ENCODE results near the gene CSDE1.

Gene CSDE1

GRCh38 chr1:114735479-114735878 is 22.3 kb downstream of the CSDE1 start:
- H3K27ac ChIP-seq, result no peak overlapping the region
- ChIA-PET CTCF (interaction anchor here (0.7 kb wide), 1 partner anchor 366 kb away, joined by 5 read pairs; no protein-coding TSS in a partner anchor), POLR2A (ENCODE audit: low non-redundant PET) (interaction anchor here (0.6 kb wide), 1 partner anchor 598 kb away, joined by 3 read pairs; no protein-coding TSS in a partner anchor)
- DNase-seq (ENCODE audit: low spot score), result no peak
- TF ChIP-seq CTCF (conservative IDR thresholded peaks at IDR 0.05; ENCODE audit: low read depth), result no peak

GRCh38 chr1:114729782-114730181 is 28.0 kb downstream of the CSDE1 start:
- no peak for TF ChIP-seq CTCF (conservative IDR thresholded peaks at IDR 0.05; ENCODE audit: low read depth)
- H3K27ac ChIP-seq, result no peak overlapping the region
- CTCF ChIA-PET, result no interaction called here
- POLR2A ChIA-PET (ENCODE audit: low non-redundant PET), result no interaction called here
- DNase-seq (ENCODE audit: low spot score), result no peak

GRCh38 chr1:114728553-114728952 is 29.2 kb downstream of the CSDE1 start:
- DNase-seq (ENCODE audit: low spot score), result no peak
- CTCF ChIA-PET, result no interaction called here
- no peak overlapping the region for H3K27ac ChIP-seq
- POLR2A ChIA-PET (ENCODE audit: low non-redundant PET), result no interaction called here
- no peak for TF ChIP-seq CTCF (conservative IDR thresholded peaks at IDR 0.05; ENCODE audit: low read depth)

GRCh38 chr1:114725230-114725629 is 32.6 kb downstream of the CSDE1 start:
- DNase-seq (ENCODE audit: low spot score), result no peak
- CTCF ChIA-PET, result no interaction called here
- POLR2A ChIA-PET (ENCODE audit: low non-redundant PET), result no interaction called here
- TF ChIP-seq CTCF (conservative IDR thresholded peaks at IDR 0.05; ENCODE audit: low read depth), result no peak
- no peak overlapping the region for H3K27ac ChIP-seq

GRCh38 chr1:114723915-114724314 is 33.9 kb downstream of the CSDE1 start:
- TF ChIP-seq CTCF (conservative IDR thresholded peaks at IDR 0.05; ENCODE audit: low read depth), result no peak
- CTCF ChIA-PET, result no interaction called here
- DNase-seq (ENCODE audit: low spot score), result no peak
- no peak overlapping the region for H3K27ac ChIP-seq
- POLR2A ChIA-PET (ENCODE audit: low non-redundant PET), result no interaction called here

GRCh38 chr1:114723457-114723856 is 34.3 kb downstream of the CSDE1 start:
- POLR2A ChIA-PET (ENCODE audit: low non-redundant PET), result no interaction called here
- CTCF ChIA-PET, result interaction anchor here (0.8 kb wide), 1 partner anchor 910 kb away, joined by 4 read pairs; no protein-coding TSS in a partner anchor
- no peak for TF ChIP-seq CTCF (conservative IDR thresholded peaks at IDR 0.05; ENCODE audit: low read depth)

GRCh38 chr1:114720492-114720891 is 37.3 kb downstream of the CSDE1 start:
- CTCF ChIA-PET, result interaction anchor here (0.6 kb wide), 1 partner anchor 1651 kb away, joined by 3 read pairs; no protein-coding TSS in a partner anchor
- POLR2A ChIA-PET (ENCODE audit: low non-redundant PET), result no interaction called here
- H3K27ac ChIP-seq, result no peak overlapping the region
- no peak for DNase-seq (ENCODE audit: low spot score)
- TF ChIP-seq CTCF (conservative IDR thresholded peaks at IDR 0.05; ENCODE audit: low read depth), result no peak

More at GRCh38 chr1:114723457-114723856, 34.3 kb downstream of the CSDE1 start:
- no peak overlapping the region for H3K27ac ChIP-seq
- no peak for DNase-seq (ENCODE audit: low spot score)
